WTC11 (cell line): ENCODE results near the gene MDM4. TPM values are rescaled to one million over a fixed set of nuclear protein-coding genes. Genes with fewer than 3 reads are reported as not detected.
A peak's percentile ranks its signal among the peaks of the same experiment; 100 is the strongest.

Source experiments
- ATAC-seq: fragments of 200-7000 bp; cut with Tn5 transposase; 2 replicates; pipeline ENCODE4 v1.10.0; 2021; ENCODE audit warnings: mild to moderate bottlenecking, moderate library complexity
- CTCF ChIA-PET: fragments of 300-600 bp; sonication (Branson Sonifier 250); formaldehyde crosslinking; loops from one replicate; lab custom pipeline; 2021; ENCODE audit warnings: antibody characterized with exemption; lab: Charles Lee
- POLR2A ChIA-PET: fragments of 350-600 bp; sonication (Branson Sonifier 250); formaldehyde crosslinking; loops from one replicate; lab custom pipeline; 2021; ENCODE audit warnings: antibody characterized with exemption; lab: Charles Lee
- DNase-seq: peaks from one replicate; pipeline ENCODE4 v3.0.0; 2021; ENCODE audit warnings: low spot score
- H3K27ac Mint-ChIP-seq: 2 replicates; pipeline ENCODE4 v1.8.0; 2021; ENCODE audit warnings: mixed read lengths
- H3K27me3 Mint-ChIP-seq: 2 replicates; pipeline ENCODE4 v1.8.0; 2021; ENCODE audit warnings: low read depth, mild to moderate bottlenecking, moderate library complexity, mixed read lengths
- H3K36me3 Mint-ChIP-seq: 2 replicates; pipeline ENCODE4 v1.8.0; 2021; ENCODE audit warnings: mixed read lengths
- H3K4me1 Mint-ChIP-seq: 2 replicates; pipeline ENCODE4 v1.8.0; 2022; ENCODE audit warnings: mixed read lengths
- H3K4me3 Mint-ChIP-seq: 2 replicates; pipeline ENCODE4 v1.8.0; 2021; ENCODE audit warnings: mild to moderate bottlenecking, moderate library complexity, mixed read lengths
- H3K9me3 Mint-ChIP-seq: 2 replicates; pipeline ENCODE4 v1.8.0; 2021; ENCODE audit warnings: mixed read lengths
- AR ChIP-seq: fragments of 250-450 bp; sonication (Bioruptor Pico); IDR thresholded peaks from 2 replicates; pipeline ENCODE4 v1.9.0; 2021; ENCODE audit warnings: mild to moderate bottlenecking
- ATF1 ChIP-seq: sonication (generic); formaldehyde crosslinking; IDR thresholded peaks from 2 replicates; pipeline ENCODE4 v1.8.1; 2023; ENCODE audit warnings: mild to moderate bottlenecking, moderate library complexity, missing genetic modification reagents
- E2F5 ChIP-seq: sonication (generic); formaldehyde crosslinking; IDR thresholded peaks from 2 replicates; pipeline ENCODE4 v1.8.1; 2022; ENCODE audit warnings: mild to moderate bottlenecking, moderate library complexity, missing genetic modification reagents
- GABPB1 ChIP-seq: sonication (generic); formaldehyde crosslinking; IDR thresholded peaks from 2 replicates; pipeline ENCODE4 v1.8.1; 2023; ENCODE audit warnings: mild to moderate bottlenecking, missing genetic modification reagents
- GRHL2 ChIP-seq: fragments of 250-450 bp; sonication (Bioruptor Pico); IDR thresholded peaks from 2 replicates; pipeline ENCODE4 v1.8.0; 2022; ENCODE audit warnings: mild to moderate bottlenecking, moderate library complexity; ENCODE audit not compliant: insufficient replicate concordance, severe bottlenecking
- JAZF1 ChIP-seq: fragments of 250-450 bp; sonication (Bioruptor Pico); IDR thresholded peaks from 2 replicates; pipeline ENCODE4 v1.9.0; 2021; ENCODE audit warnings: moderate library complexity, mild to moderate bottlenecking, inconsistent platforms
- MXD4 ChIP-seq: fragments of 250-450 bp; sonication (Bioruptor Pico); IDR thresholded peaks from 2 replicates; pipeline ENCODE4 v1.8.0; 2021; ENCODE audit warnings: mild to moderate bottlenecking, moderate library complexity, borderline replicate concordance
- NFATC4 ChIP-seq: fragments of 250-450 bp; sonication (Bioruptor Pico); IDR thresholded peaks from 2 replicates; pipeline ENCODE4 v1.9.0; 2021; ENCODE audit warnings: mild to moderate bottlenecking
- NR1H2 ChIP-seq: sonication (generic); formaldehyde crosslinking; IDR thresholded peaks from 2 replicates; pipeline ENCODE4 v1.9.0; 2021; ENCODE audit warnings: mild to moderate bottlenecking, moderate library complexity, missing genetic modification reagents
- NR2C2 ChIP-seq: sonication (generic); formaldehyde crosslinking; IDR thresholded peaks from 2 replicates; pipeline ENCODE4 v1.8.0; 2022; ENCODE audit warnings: mild to moderate bottlenecking, missing genetic modification reagents
- PREB ChIP-seq: sonication (generic); formaldehyde crosslinking; IDR thresholded peaks from 2 replicates; pipeline ENCODE4 v1.8.1; 2022; ENCODE audit warnings: mild to moderate bottlenecking, missing genetic modification reagents, moderate library complexity, borderline replicate concordance
- SMAD3 ChIP-seq: sonication (generic); formaldehyde crosslinking; IDR thresholded peaks from 2 replicates; pipeline ENCODE4 v1.8.0; 2022; ENCODE audit warnings: missing genetic modification reagents, mild to moderate bottlenecking, borderline replicate concordance
- TCF7 ChIP-seq: sonication (generic); formaldehyde crosslinking; IDR thresholded peaks from 2 replicates; pipeline ENCODE4 v1.8.0; 2022; ENCODE audit warnings: mild to moderate bottlenecking, low read depth, missing genetic modification reagents, moderate library complexity
- TP53 ChIP-seq: sonication (generic); formaldehyde crosslinking; IDR thresholded peaks from 2 replicates; pipeline ENCODE4 v1.8.1; 2023; ENCODE audit warnings: mild to moderate bottlenecking, missing genetic modification reagents
- ZNF219 ChIP-seq: sonication (generic); formaldehyde crosslinking; IDR thresholded peaks from 2 replicates; pipeline ENCODE4 v1.8.0; 2023; ENCODE audit warnings: missing genetic modification reagents, mild to moderate bottlenecking, borderline replicate concordance
- ZNF416 ChIP-seq: fragments of 250-450 bp; sonication (Bioruptor Pico); IDR thresholded peaks from 2 replicates; pipeline ENCODE4 v1.9.0; 2021; ENCODE audit warnings: mild to moderate bottlenecking, inconsistent platforms
- total RNA-seq: library from RNA; stranded (reverse); gene quantifications from 3 replicates; pipeline ENCODE4 v1.2.3, GENCODE V29; 2021
- TF ChIP-seq, protein P1 (sequence below): sonication (generic); formaldehyde crosslinking; conservative IDR thresholded peaks from 2 replicates; pipeline ENCODE4 v1.8.1; 2023; ENCODE audit warnings: mild to moderate bottlenecking, low read depth, missing genetic modification reagents, moderate library complexity

The MDM4 gene
- total RNA-seq, 1 experiment from 2014 or later = 76.2 TPM

- ATAC-seq = no peak
Measured at GRCh38 chr1:204562075-204562990, 46.1 kb downstream of the MDM4 start.

DNA sequence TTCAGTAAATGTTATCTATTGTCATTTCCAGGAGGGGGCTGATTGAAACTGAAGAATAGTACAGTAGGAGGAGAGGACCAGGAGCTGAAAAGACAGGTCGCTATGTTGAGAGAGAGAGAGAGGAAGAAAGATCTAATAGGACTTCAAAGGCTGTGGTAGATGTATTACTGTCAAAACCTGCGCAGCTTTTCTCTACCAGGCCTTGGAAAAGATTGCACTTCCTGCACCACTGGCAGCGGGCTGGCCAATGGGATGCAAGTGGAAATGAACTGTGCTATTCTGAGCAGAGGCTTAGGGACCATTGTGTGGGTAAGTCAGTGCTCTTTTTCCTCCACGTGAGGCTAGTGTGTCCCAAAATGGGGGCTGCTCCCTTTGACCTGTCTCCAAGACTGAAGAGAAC, 47.1 kb downstream of the MDM4 start:
- Mint-ChIP-seq H3K27me3 (peaks cover 2% of the 10 kb centered on the region), H3K36me3 (0 out of 2 replicates have a peak, but pooled peaks cover 3% of the 10 kb centered on the region), H3K9me3 (no peaks in the 10 kb centered on the region), H3K4me3 (no peak overlapping the region), H3K4me1 (peaks cover 51% of the 10 kb centered on the region), H3K27ac (no peak overlapping the region)
- ChIA-PET POLR2A (no interaction called here), CTCF (interaction anchor here (0.6 to 1.0 kb wide), 2 partner anchors 244 to 555 kb away, joined by 3 to 7 read pairs; no protein-coding TSS in a partner anchor)
- no peak for DNase-seq
- no peak for TF ChIP-seq MXD4 (CRISPR knock-in tag)
- TF ChIP-seq SMAD3 (CRISPR knock-in tag) = no peak
- TF ChIP-seq ZNF416 (CRISPR knock-in tag) = no peak
- no peak for TF ChIP-seq GRHL2
- no peak for TF ChIP-seq E2F5
- no peak for TF ChIP-seq JAZF1 (CRISPR knock-in tag)
- no peak for TF ChIP-seq NR1H2 (CRISPR knock-in tag)
- TF ChIP-seq TCF7 (CRISPR knock-in tag) = no peak
- TF ChIP-seq ATF1 (CRISPR knock-in tag) = no peak
- no peak for TF ChIP-seq ZNF219 (CRISPR knock-in tag)
- TF ChIP-seq, protein P1, sequence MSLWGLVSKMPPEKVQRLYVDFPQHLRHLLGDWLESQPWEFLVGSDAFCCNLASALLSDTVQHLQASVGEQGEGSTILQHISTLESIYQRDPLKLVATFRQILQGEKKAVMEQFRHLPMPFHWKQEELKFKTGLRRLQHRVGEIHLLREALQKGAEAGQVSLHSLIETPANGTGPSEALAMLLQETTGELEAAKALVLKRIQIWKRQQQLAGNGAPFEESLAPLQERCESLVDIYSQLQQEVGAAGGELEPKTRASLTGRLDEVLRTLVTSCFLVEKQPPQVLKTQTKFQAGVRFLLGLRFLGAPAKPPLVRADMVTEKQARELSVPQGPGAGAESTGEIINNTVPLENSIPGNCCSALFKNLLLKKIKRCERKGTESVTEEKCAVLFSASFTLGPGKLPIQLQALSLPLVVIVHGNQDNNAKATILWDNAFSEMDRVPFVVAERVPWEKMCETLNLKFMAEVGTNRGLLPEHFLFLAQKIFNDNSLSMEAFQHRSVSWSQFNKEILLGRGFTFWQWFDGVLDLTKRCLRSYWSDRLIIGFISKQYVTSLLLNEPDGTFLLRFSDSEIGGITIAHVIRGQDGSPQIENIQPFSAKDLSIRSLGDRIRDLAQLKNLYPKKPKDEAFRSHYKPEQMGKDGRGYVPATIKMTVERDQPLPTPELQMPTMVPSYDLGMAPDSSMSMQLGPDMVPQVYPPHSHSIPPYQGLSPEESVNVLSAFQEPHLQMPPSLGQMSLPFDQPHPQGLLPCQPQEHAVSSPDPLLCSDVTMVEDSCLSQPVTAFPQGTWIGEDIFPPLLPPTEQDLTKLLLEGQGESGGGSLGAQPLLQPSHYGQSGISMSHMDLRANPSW (CRISPR knock-in tag) = no peak
- no peak for TF ChIP-seq GABPB1 (CRISPR knock-in tag)
- TF ChIP-seq PREB (CRISPR knock-in tag) = no peak
- no peak for TF ChIP-seq TP53 (CRISPR knock-in tag)
- TF ChIP-seq NFATC4 (CRISPR knock-in tag) = no peak
- ATAC-seq = no peak

More at GRCh38 chr1:204562075-204562990, 46.1 kb downstream of the MDM4 start:
- H3K27ac Mint-ChIP-seq = peak overlapping the region; percentile 8
- H3K27me3 Mint-ChIP-seq = peaks cover 2% of the 10 kb centered on the region
- peaks cover 44% of the 10 kb centered on the region for H3K4me1 Mint-ChIP-seq
- 0 out of 2 replicates have a peak, but pooled peaks cover 3% of the 10 kb centered on the region for H3K36me3 Mint-ChIP-seq
- POLR2A ChIA-PET = interaction anchor here (0.5 to 1.2 kb wide), 2 partner anchors 13 to 190 kb away, joined by 3 read pairs; no protein-coding TSS in a partner anchor
- TF ChIP-seq GABPB1 (CRISPR knock-in tag) (no peak), AR (no peak), NR2C2 (CRISPR knock-in tag) (no peak)
- no peaks in the 10 kb centered on the region for H3K9me3 Mint-ChIP-seq
- CTCF ChIA-PET = interaction anchor here (0.6 to 4.7 kb wide), 5 partner anchors 8 to 499 kb away, joined by 3 to 45 read pairs (median 4); no protein-coding TSS in a partner anchor
- no peak for DNase-seq
- H3K4me3 Mint-ChIP-seq = no peak overlapping the region
